ENCODE results near the gene MT2A. TPM values are rescaled to one million over a fixed set of nuclear protein-coding genes. Genes with fewer than 3 reads are reported as not detected.

Gene MT2A
- total and polyA plus RNA-seq, 2 of the 13 experiments (the other 11 are each of a cell fraction or from before 2014, with no cell fraction given) = 135 to 371 TPM

GRCh38 chr16:56632156-56632847, 23.9 kb downstream of the MT2A start, which contains the start of gene MT1M (continued):
- no peak for TF ChIP-seq FOSL1 (CRISPR knock-in tag; IDR thresholded peaks at IDR 0.05; ENCODE audit: borderline replicate concordance)

- intact Hi-C loops (cut with micrococcal nuclease; ENCODE audit: unreplicated experiment) = no loop called here
- peaks cover 8 to 89% of the 10 kb centered on the region in 2 experiments; a peak in 4 of 5 replicates for H3K27me3 ChIP-seq (ENCODE audit: control insufficient read depth in 1 of 2, insufficient read depth in 2 of 2, low read length in 2 of 2)
- H3K79me2 ChIP-seq (ENCODE audit: insufficient read depth, low read length) = no peaks in the 10 kb centered on the region
- DNase-seq (ENCODE audit: low spot score) (no peak), ATAC-seq (no peak), FAIRE-seq (no peak)
- H3K36me3 ChIP-seq (replicated peaks in 1 of 2; ENCODE audit: control insufficient read depth in 1 of 2, insufficient read depth in 2 of 2, low read length in 2 of 2) = no peaks in the 10 kb centered on the region
- peak overlapping the region in 2 of 3 experiments; percentile 54 to 73; a peak in 3 of 6 replicates for H3K4me3 ChIP-seq (replicated peaks in 1 of 3; ENCODE audit: insufficient read depth in 1 of 3, low read depth in 2 of 3, low read length in 3 of 3)
- in situ Hi-C loops (cut with HindIII; ENCODE audit: extremely low pct_ligation_motif_present, low pct_unique_long_range_greater_than_20kb) = no loop called here
- H4K20me1 ChIP-seq (ENCODE audit: insufficient read depth, low read length) = no peaks in the 10 kb centered on the region
- no peak overlapping the region for H3K27ac ChIP-seq (ENCODE audit: extremely low read length, insufficient read depth, low read length)
- peaks cover 24% of the 10 kb centered on the region for H3K4me1 ChIP-seq (ENCODE audit: insufficient read depth, low read length)
- CTCF ChIA-PET (ENCODE audit: low intra/inter-chr PET ratio, low total read pairs) = no interaction called here
- WGBS (ENCODE audit: low lambda C conversion rate) = 63% methylated on average over 4 of the region's 6 CpGs
- H3K9me3 ChIP-seq (ENCODE audit: low read length) = no peaks in the 10 kb centered on the region
- TF ChIP-seq ZNF512B (CRISPR knock-in tag; IDR thresholded peaks at IDR 0.05; ENCODE audit: borderline replicate concordance) = no peak
- TF ChIP-seq ZNF34 (CRISPR knock-in tag; IDR thresholded peaks at IDR 0.05; ENCODE audit: borderline replicate concordance) = no peak
- no peak overlapping the region for H2AFZ ChIP-seq (ENCODE audit: low read length)
- H3K9ac ChIP-seq (ENCODE audit: insufficient read depth, low read depth, low read length) = no peak overlapping the region
- POLR2A ChIA-PET = interaction anchor here (1.2 kb wide), 1 partner anchor 25 kb away, joined by 3 read pairs; the partner anchor contains the start of gene MT2A
- no TSS peak for BruUV-seq (replicated peaks)
- H3K4me2 ChIP-seq (ENCODE audit: low read depth, low read length) = peak overlapping the region; percentile 77; the same call in 1 of the 2 replicates
Observed at GRCh38 chr16:56632848-56633365, 24.5 kb downstream of the MT2A start.
